Heart left ventricle (tissue), 13 donors: ENCODE results near the gene ZCCHC9.

Experiments
- POLR2A ChIP-seq, 2 donors: fragments of 450-650 bp; IDR thresholded peaks; one replicate each; pipeline ENCODE4 v1.6.1; 2017; ENCODE audit warnings: antibody characterized with exemption in 2 of 2, mild to moderate bottlenecking in 2 of 2, moderate library complexity in 2 of 2
- TF ChIP-seq, protein P1 (sequence below), 12 donors: fragments of 200-600 bp; sonication (generic) in 4 of 12; IDR thresholded peaks; one replicate each; pipeline versions ENCODE4 v1.5.0 to v1.8.0; 2018 to 2022; ENCODE audit warnings: antibody characterized with exemption in 12 of 12, mild to moderate bottlenecking in 5 of 12
- donor health status: ischemic (EF 13 %, LVEDD 7.1; RV severe dilation, severe dysfunction).
- donor health status: DM: no; HTN: yes; CAD: no.
- donor health status: DM: no; HTN: no; CAD: no.
- donor health status: ischemic (EF 25% LVEDD 6.9; RV normal size, moderate dysfunction).
- donor health status: ischemic (EF 25% LVEDD 5.7; RV mildly dilated, moderate dysfunction).
- donor health status: ischemic (EF 35%, LVEDD 5.7; RV mildly dilated, moderate dysfunction).
- donor health status: nonischemic (EF 11% LVEDD 7.7; RV severe dilation, severe dysfunction).
- donor health status: DM: yes; HTN: yes; CAD: no.
- donor health status: PGD.
- donor health status: ischemic (EF 29% LVEDD 5.4; RV normal size, mild dysfunction).
- donor health status: nonischemic (EF 23%, LVEDD 6.1; RV moderate dilation, normal function).

GRCh38 chr5:81326554-81326953 lies 25.2 kb downstream of the ZCCHC9 start:
- TF ChIP-seq, protein P1, sequence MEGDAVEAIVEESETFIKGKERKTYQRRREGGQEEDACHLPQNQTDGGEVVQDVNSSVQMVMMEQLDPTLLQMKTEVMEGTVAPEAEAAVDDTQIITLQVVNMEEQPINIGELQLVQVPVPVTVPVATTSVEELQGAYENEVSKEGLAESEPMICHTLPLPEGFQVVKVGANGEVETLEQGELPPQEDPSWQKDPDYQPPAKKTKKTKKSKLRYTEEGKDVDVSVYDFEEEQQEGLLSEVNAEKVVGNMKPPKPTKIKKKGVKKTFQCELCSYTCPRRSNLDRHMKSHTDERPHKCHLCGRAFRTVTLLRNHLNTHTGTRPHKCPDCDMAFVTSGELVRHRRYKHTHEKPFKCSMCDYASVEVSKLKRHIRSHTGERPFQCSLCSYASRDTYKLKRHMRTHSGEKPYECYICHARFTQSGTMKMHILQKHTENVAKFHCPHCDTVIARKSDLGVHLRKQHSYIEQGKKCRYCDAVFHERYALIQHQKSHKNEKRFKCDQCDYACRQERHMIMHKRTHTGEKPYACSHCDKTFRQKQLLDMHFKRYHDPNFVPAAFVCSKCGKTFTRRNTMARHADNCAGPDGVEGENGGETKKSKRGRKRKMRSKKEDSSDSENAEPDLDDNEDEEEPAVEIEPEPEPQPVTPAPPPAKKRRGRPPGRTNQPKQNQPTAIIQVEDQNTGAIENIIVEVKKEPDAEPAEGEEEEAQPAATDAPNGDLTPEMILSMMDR (IDR thresholded peaks at IDR 0.05): no peak
- TF ChIP-seq POLR2A (IDR thresholded peaks at IDR 0.05): no peak
